ENCODE measurements around the gene ZNF888. TPM values are rescaled to one million over a fixed set of nuclear protein-coding genes. Genes with fewer than 3 reads are reported as not detected.
"Not testable (repeated sequence)": the region's sequence is repeated elsewhere in the genome, so short reads cannot be mapped to it uniquely, and the experiment has no call there.

ZNF888 gene
- total and polyA plus RNA-seq, 5 donors from 2014 or later = 1.7 to 5.0 (median 2.4) TPM

DNA sequence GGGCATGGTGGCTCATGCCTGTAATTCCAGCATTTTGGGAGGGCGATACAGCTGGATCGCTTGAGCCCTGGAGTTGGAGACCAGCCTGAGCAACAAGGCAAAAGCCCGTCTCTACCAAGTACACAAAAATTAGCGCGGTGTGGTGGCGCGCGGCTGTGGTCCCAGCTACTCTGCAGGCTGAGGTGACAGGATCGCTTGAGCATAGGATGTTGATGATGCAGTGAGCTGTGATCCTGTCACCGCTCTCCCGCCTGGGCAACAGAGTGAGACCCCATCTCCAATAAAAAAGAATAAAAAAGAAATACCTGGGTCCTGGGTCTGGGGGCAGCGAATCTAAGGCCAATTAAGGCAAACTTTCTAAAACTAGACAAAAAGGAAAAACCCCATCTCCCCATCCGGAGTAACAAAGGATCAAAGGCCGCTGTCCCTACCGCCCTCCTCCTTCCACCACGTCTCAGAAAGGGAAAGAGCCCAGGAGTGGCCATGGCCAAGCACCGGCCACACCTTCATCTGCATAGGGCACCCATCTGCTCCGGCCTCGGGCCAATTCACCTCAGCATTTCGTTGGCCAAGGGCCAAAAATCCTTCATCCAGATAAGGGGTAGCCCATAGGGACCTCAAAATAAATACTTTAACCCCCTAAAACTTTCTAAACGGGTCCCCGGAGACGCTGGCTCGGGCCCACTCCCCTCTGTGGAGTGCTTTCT lies 26.6 kb downstream of the ZNF888 start:
- Histone ChIP-seq H3K4me1 (ENCODE audit: control insufficient read depth, insufficient read depth, low read length, poor library complexity, severe bottlenecking) (peaks cover 18% of the 10 kb centered on the region), H3K27me3 (ENCODE audit: control insufficient read depth, insufficient read depth, low read length) (no peaks in the 10 kb centered on the region), H3K4me3 (ENCODE audit: low read depth, low read length) (peak overlapping the region; percentile 86), H3K36me3 (ENCODE audit: control insufficient read depth, insufficient read depth, low read length) (no peaks in the 10 kb centered on the region), H3K9me3 (ENCODE audit: control insufficient read depth in 2 of 2, low read length in 2 of 2) (no peaks in the 10 kb centered on the region), H3K27ac (ENCODE audit: insufficient read depth, low read length, poor library complexity, severe bottlenecking) (peak overlapping the region; percentile 65)
- ATAC-seq (ENCODE audit: low read depth in 2 of 2) (no peak), DNase-seq (no peak)
- peaks cover 0 to 34% (median 10%) of the 10 kb centered on the region in 4 donors for H3K4me1 Mint-ChIP-seq
- peaks cover 26% of the 10 kb centered on the region for H3K36me3 Mint-ChIP-seq
- peak overlapping the region; percentile 93 to 95 (median 94) for H3K4me3 Mint-ChIP-seq
- no peaks in the 10 kb centered on the region for H3K27me3 Mint-ChIP-seq
- peaks cover 0 to 16% (median 2%) of the 10 kb centered on the region in 7 donors for H3K9me3 Mint-ChIP-seq
- peak overlapping the region in 2 of 3 donors; percentile 84 to 95 for H3K27ac Mint-ChIP-seq

DNA sequence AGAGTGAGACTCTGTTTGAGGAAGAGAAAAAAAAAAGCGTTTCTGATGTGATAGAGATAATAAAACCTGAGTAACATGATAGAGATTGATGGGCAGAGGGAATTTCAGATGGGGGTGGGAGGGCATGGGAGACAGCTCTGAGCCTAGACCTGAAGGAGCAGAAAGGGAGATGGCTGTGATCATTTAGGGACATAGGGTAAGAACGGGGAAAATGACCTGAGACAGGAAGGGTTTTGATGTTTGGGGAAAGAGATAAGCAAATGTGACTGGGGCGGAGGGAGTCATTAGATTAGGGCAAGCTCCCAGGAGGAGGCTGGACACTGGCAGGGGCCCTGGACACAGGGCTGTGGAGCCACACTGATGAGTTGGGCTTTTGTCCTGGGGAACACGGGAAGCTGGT lies 31.9 kb downstream of the ZNF888 start:
- H3K9me3 Mint-ChIP-seq = peaks cover 1 to 25% (median 10%) of the 10 kb centered on the region in 7 donors
- ATAC-seq (ENCODE audit: low read depth in 2 of 2) (no peak), DNase-seq (no peak)
- H3K27ac Mint-ChIP-seq = peak overlapping the region in 1 of 3 donors; percentile 51
- peaks cover 0 to 24% (median 3%) of the 10 kb centered on the region in 4 donors for H3K4me1 Mint-ChIP-seq
- peak overlapping the region in 1 of 4 donors; percentile 83 for H3K4me3 Mint-ChIP-seq
- no peaks in the 10 kb centered on the region for H3K27me3 Mint-ChIP-seq
- H3K27me3 ChIP-seq (ENCODE audit: control insufficient read depth, insufficient read depth, low read length) = no peaks in the 10 kb centered on the region
- H3K27ac ChIP-seq (ENCODE audit: insufficient read depth, low read length, poor library complexity, severe bottlenecking) = no peak overlapping the region
- H3K9me3 ChIP-seq (ENCODE audit: control insufficient read depth in 2 of 2, low read length in 2 of 2) = peaks cover 4% of the 10 kb centered on the region in 2 experiments
- H3K36me3 ChIP-seq (ENCODE audit: control insufficient read depth, insufficient read depth, low read length) = peaks cover 26% of the 10 kb centered on the region
- peaks cover 69% of the 10 kb centered on the region for H3K36me3 Mint-ChIP-seq
- H3K4me3 ChIP-seq (ENCODE audit: low read depth, low read length) = no peak overlapping the region
- peaks cover under 1% of the 10 kb centered on the region for H3K4me1 ChIP-seq (ENCODE audit: control insufficient read depth, insufficient read depth, low read length, poor library complexity, severe bottlenecking)

DNA sequence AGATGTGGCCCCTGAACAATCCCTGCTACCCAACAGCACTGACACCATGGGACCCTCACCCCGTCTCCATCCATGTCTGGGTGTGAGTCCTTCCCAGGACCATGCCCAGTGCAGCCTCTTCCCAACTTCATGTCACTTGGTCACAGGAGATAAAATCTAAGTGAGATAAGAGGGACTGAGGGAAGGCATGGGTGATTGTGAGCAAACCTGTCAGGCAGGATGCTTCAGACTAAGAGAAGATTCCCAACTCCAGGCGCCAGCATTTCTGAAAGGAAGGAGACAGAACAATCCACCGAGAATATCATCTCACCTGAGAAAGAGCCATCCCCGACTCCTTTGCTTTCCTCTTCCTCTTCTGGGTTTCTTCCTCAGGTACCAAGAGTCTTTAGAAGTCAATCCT lies 33.3 kb downstream of the ZNF888 start:
- no peaks in the 10 kb centered on the region for H3K27me3 Mint-ChIP-seq
- H3K27ac Mint-ChIP-seq = no peak overlapping the region
- no peak overlapping the region for H3K4me3 Mint-ChIP-seq
- Histone ChIP-seq H3K4me1 (ENCODE audit: control insufficient read depth, insufficient read depth, low read length, poor library complexity, severe bottlenecking) (no peaks in the 10 kb centered on the region), H3K4me3 (ENCODE audit: low read depth, low read length) (no peak overlapping the region), H3K9me3 (ENCODE audit: control insufficient read depth in 2 of 2, low read length in 2 of 2) (peaks cover 6 to 9% of the 10 kb centered on the region in 2 experiments), H3K27ac (ENCODE audit: insufficient read depth, low read length, poor library complexity, severe bottlenecking) (no peak overlapping the region), H3K36me3 (ENCODE audit: control insufficient read depth, insufficient read depth, low read length) (peaks cover 36% of the 10 kb centered on the region), H3K27me3 (ENCODE audit: control insufficient read depth, insufficient read depth, low read length) (no peaks in the 10 kb centered on the region)
- peaks cover 70% of the 10 kb centered on the region for H3K36me3 Mint-ChIP-seq
- ATAC-seq (ENCODE audit: low read depth in 2 of 2) (no peak), DNase-seq (no peak)
- H3K9me3 Mint-ChIP-seq = peaks cover 1 to 26% (median 13%) of the 10 kb centered on the region in 7 donors
- H3K4me1 Mint-ChIP-seq = peaks cover 0 to 20% (median 3%) of the 10 kb centered on the region in 4 donors

DNA sequence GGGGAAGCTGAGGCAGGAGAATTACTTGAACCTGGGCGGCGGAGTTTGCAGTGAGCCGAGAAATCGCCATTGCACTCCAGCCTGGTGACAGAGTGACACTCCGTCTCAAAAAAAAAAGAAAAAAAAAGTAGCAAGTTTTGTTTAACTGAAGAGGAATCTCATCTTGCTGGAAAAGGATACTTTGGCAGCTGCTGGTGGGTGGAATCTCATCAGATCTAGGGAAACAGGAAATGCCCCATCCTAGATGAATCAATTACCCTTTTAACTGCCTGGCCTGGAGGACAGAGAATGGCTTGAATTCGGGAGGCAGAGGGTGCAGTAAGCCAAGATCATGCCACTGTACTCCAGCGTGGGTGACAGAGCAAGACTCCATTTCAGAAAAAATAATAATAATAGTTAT lies 34.2 kb downstream of the ZNF888 start:
- Mint-ChIP-seq H3K36me3 (peaks cover 75% of the 10 kb centered on the region), H3K4me1 (peaks cover 0 to 16% (median 3%) of the 10 kb centered on the region in 4 donors), H3K27ac (no peak overlapping the region), H3K27me3 (no peaks in the 10 kb centered on the region), H3K4me3 (no peak overlapping the region), H3K9me3 (peaks cover 1 to 30% (median 20%) of the 10 kb centered on the region in 7 donors)
- Histone ChIP-seq H3K9me3 (ENCODE audit: control insufficient read depth in 2 of 2, low read length in 2 of 2) (peaks cover 9 to 18% of the 10 kb centered on the region in 2 experiments), H3K27ac (ENCODE audit: insufficient read depth, low read length, poor library complexity, severe bottlenecking) (no peak overlapping the region), H3K36me3 (ENCODE audit: control insufficient read depth, insufficient read depth, low read length) (peaks cover 43% of the 10 kb centered on the region), H3K4me1 (ENCODE audit: control insufficient read depth, insufficient read depth, low read length, poor library complexity, severe bottlenecking) (no peaks in the 10 kb centered on the region), H3K4me3 (ENCODE audit: low read depth, low read length) (no peak overlapping the region), H3K27me3 (ENCODE audit: control insufficient read depth, insufficient read depth, low read length) (no peaks in the 10 kb centered on the region)
- DNase-seq (no peak), ATAC-seq (ENCODE audit: low read depth in 2 of 2) (no peak)

DNA sequence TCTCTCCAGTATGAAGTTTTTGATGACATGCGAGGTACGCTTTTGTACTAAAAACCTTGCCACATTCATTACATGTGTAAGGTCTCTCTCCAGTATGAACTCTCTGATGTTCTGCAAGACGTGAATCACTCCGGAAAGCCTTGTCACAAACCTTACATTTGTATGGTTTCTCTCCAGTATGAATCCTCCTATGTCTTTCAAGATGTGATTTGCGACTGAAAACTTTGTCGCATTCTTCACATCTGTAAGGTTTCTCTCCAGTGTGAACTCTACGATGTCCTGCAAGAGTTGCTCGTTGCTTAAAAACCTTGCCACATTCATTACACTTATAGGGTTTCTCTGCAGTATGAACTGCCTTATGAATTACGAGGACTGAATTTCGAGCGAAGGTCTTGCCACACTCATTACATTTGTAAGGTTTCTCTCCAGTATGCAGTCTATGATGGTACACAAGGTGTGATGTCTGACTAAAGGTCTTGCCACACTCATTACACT lies 42.3 kb downstream of the ZNF888 start:
- Mint-ChIP-seq H3K27me3 (no peaks in the 10 kb centered on the region), H3K36me3 (peaks cover 59% of the 10 kb centered on the region), H3K4me1 (no peaks in the 10 kb centered on the region), H3K9me3 (peaks cover 0 to 74% (median 30%) of the 10 kb centered on the region in 7 donors), H3K4me3 (no peak overlapping the region), H3K27ac (no peak overlapping the region)
- Histone ChIP-seq H3K36me3 (ENCODE audit: control insufficient read depth, insufficient read depth, low read length) (peaks cover 48% of the 10 kb centered on the region), H3K27me3 (ENCODE audit: control insufficient read depth, insufficient read depth, low read length) (no peaks in the 10 kb centered on the region), H3K4me3 (ENCODE audit: low read depth, low read length) (no peak overlapping the region), H3K9me3 (ENCODE audit: control insufficient read depth in 2 of 2, low read length in 2 of 2) (peaks cover 66 to 89% of the 10 kb centered on the region in 2 experiments), H3K4me1 (ENCODE audit: control insufficient read depth, insufficient read depth, low read length, poor library complexity, severe bottlenecking) (no peaks in the 10 kb centered on the region), H3K27ac (ENCODE audit: insufficient read depth, low read length, poor library complexity, severe bottlenecking) (no peak overlapping the region)
- ATAC-seq (ENCODE audit: low read depth in 2 of 2) (no peak), DNase-seq (no peak)

DNA sequence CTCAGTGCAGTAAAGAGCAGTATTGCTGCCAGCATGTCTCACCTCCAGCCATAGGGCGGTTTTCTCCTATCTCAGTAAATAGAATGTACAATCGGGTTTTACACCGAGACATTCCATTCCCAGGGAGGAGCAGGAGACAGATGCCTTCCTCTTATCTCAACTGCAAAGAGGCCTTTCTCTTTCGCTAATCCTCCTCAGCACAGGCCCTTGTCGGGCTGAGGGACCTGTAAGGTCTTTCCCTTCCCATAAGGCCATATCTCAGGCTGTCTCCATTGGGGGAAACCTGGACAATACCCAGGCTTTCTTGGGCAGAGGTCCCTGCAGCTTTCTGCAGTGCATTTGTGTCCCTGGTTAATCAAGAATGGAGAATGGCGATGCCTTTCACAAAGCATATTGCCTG lies 50.2 kb downstream of the ZNF888 start:
- peaks cover 17 to 27% of the 10 kb centered on the region in 2 experiments for H3K9me3 ChIP-seq (ENCODE audit: control insufficient read depth in 2 of 2, low read length in 2 of 2)
- H3K4me1 Mint-ChIP-seq; ATAC-seq (ENCODE audit: low read depth in 2 of 2); DNase-seq; H3K36me3 ChIP-seq (ENCODE audit: control insufficient read depth, insufficient read depth, low read length); H3K27ac ChIP-seq (ENCODE audit: insufficient read depth, low read length, poor library complexity, severe bottlenecking); H3K27ac Mint-ChIP-seq; H3K4me1 ChIP-seq (ENCODE audit: control insufficient read depth, insufficient read depth, low read length, poor library complexity, severe bottlenecking); H3K4me3 Mint-ChIP-seq; H3K27me3 Mint-ChIP-seq; H3K27me3 ChIP-seq (ENCODE audit: control insufficient read depth, insufficient read depth, low read length); H3K4me3 ChIP-seq (ENCODE audit: low read depth, low read length): not testable (repeated sequence)
- H3K36me3 Mint-ChIP-seq = peaks cover 23% of the 10 kb centered on the region
- peaks cover 0 to 52% (median 31%) of the 10 kb centered on the region in 7 donors for H3K9me3 Mint-ChIP-seq

DNA sequence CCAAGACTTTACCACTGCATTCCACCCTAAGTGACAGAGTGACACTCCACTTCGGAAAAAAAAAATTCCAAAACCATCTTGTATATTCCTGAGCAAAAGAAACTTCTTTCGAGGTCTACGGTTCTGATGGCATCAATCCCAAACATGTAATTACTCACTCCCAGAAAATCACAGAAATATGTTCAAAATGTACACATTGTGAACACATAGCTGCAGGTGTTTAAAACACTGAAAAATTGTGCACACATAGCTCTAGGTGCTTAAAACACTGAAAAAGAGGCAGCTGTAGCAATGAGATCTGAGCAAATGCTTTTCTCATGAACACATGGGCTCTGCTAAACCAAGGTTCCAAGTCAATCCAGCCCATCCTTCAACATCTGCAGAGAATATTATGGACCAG lies 51.8 kb downstream of the ZNF888 start:
- H3K4me3 ChIP-seq (ENCODE audit: low read depth, low read length) = no peak overlapping the region
- peaks cover 6 to 12% of the 10 kb centered on the region in 2 experiments for H3K9me3 ChIP-seq (ENCODE audit: control insufficient read depth in 2 of 2, low read length in 2 of 2)
- no peak for DNase-seq
- H3K4me3 Mint-ChIP-seq = no peak overlapping the region
- no peak overlapping the region for H3K27ac ChIP-seq (ENCODE audit: insufficient read depth, low read length, poor library complexity, severe bottlenecking)
- no peaks in the 10 kb centered on the region for H3K36me3 ChIP-seq (ENCODE audit: control insufficient read depth, insufficient read depth, low read length)
- H3K27me3 ChIP-seq (ENCODE audit: control insufficient read depth, insufficient read depth, low read length) = no peaks in the 10 kb centered on the region
- H3K27me3 Mint-ChIP-seq = no peaks in the 10 kb centered on the region
- peak overlapping the region in 1 of 3 donors; percentile 38 for H3K27ac Mint-ChIP-seq
- no peak for ATAC-seq (ENCODE audit: low read depth in 2 of 2)
- H3K4me1 Mint-ChIP-seq = no peaks in the 10 kb centered on the region
- H3K36me3 Mint-ChIP-seq = peaks cover 16% of the 10 kb centered on the region
- H3K9me3 Mint-ChIP-seq = peaks cover 0 to 40% (median 25%) of the 10 kb centered on the region in 7 donors
- no peaks in the 10 kb centered on the region for H3K4me1 ChIP-seq (ENCODE audit: control insufficient read depth, insufficient read depth, low read length, poor library complexity, severe bottlenecking)

DNA sequence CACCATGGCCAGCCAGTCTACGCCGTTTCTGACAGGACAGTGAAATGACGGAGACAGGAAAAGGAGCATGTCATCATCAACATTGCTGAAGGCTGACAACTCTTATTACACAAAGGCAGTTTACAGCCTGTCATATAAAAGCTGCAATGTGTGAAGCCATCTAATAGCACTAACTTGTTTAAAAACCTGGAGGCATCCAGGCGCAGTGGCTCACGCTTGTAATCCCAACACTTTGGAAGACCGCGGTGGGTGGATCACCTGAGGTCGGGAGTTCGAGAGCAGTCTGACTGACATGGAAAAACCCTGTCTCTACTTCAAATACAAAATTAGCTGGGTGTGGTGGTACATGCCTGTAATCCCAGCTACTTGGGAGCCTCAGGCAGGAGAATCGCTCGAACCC lies 55.2 kb downstream of the ZNF888 start:
- H3K27me3 ChIP-seq (ENCODE audit: control insufficient read depth, insufficient read depth, low read length); H3K27ac Mint-ChIP-seq; ATAC-seq (ENCODE audit: low read depth in 2 of 2); DNase-seq; H3K36me3 Mint-ChIP-seq; H3K4me1 ChIP-seq (ENCODE audit: control insufficient read depth, insufficient read depth, low read length, poor library complexity, severe bottlenecking); H3K36me3 ChIP-seq (ENCODE audit: control insufficient read depth, insufficient read depth, low read length); H3K4me1 Mint-ChIP-seq; H3K27me3 Mint-ChIP-seq; H3K27ac ChIP-seq (ENCODE audit: insufficient read depth, low read length, poor library complexity, severe bottlenecking); H3K9me3 ChIP-seq (ENCODE audit: control insufficient read depth in 2 of 2, low read length in 2 of 2); H3K4me3 ChIP-seq (ENCODE audit: low read depth, low read length); H3K4me3 Mint-ChIP-seq: not testable (repeated sequence)
- peaks cover 0 to 20% (median 8%) of the 10 kb centered on the region in 7 donors for H3K9me3 Mint-ChIP-seq
